ENCODE measurements around the gene CLHC1. TPM values are rescaled to one million over a fixed set of nuclear protein-coding genes. Genes with fewer than 3 reads are reported as not detected.
"Not testable (repeated sequence)": the region's sequence is repeated elsewhere in the genome, so short reads cannot be mapped to it uniquely, and the experiment has no call there.

Gene CLHC1
- total RNA-seq, 1 donor from 2014 or later = 7.3 TPM

- Mint-ChIP-seq H3K9me3 (no peaks in the 10 kb centered on the region), H3K27ac (no peak overlapping the region), H3K4me3 (no peak overlapping the region), H3K27me3 (no peaks in the 10 kb centered on the region), H3K4me1 (no peaks in the 10 kb centered on the region), H3K36me3 (ENCODE audit: low read depth) (peaks cover 34% of the 10 kb centered on the region)
- no peak for DNase-seq
- intact Hi-C loops (cut with micrococcal nuclease) = no loop called here
These were observed 13.3 kb upstream of the CLHC1 start for GRCh38 chr2:55245411-55245810.

- Mint-ChIP-seq H3K4me3 (no peak overlapping the region), H3K4me1 (peaks cover 2% of the 10 kb centered on the region), H3K27ac (no peak overlapping the region), H3K27me3 (no peaks in the 10 kb centered on the region), H3K9me3 (no peaks in the 10 kb centered on the region), H3K36me3 (ENCODE audit: low read depth) (peaks cover 36% of the 10 kb centered on the region)
- intact Hi-C loops (cut with micrococcal nuclease) = no loop called here
- no peak for DNase-seq
These were observed 10.5 kb upstream of the CLHC1 start for GRCh38 chr2:55242617-55243016.

- H3K4me1 Mint-ChIP-seq; H3K27me3 Mint-ChIP-seq; H3K4me3 Mint-ChIP-seq; DNase-seq; H3K27ac Mint-ChIP-seq; H3K9me3 Mint-ChIP-seq; intact Hi-C loops (cut with micrococcal nuclease): not testable (repeated sequence)
- H3K36me3 Mint-ChIP-seq (ENCODE audit: low read depth) = peaks cover 33% of the 10 kb centered on the region
These were observed 9.5 kb upstream of the CLHC1 start for GRCh38 chr2:55241582-55241981.

DNA sequence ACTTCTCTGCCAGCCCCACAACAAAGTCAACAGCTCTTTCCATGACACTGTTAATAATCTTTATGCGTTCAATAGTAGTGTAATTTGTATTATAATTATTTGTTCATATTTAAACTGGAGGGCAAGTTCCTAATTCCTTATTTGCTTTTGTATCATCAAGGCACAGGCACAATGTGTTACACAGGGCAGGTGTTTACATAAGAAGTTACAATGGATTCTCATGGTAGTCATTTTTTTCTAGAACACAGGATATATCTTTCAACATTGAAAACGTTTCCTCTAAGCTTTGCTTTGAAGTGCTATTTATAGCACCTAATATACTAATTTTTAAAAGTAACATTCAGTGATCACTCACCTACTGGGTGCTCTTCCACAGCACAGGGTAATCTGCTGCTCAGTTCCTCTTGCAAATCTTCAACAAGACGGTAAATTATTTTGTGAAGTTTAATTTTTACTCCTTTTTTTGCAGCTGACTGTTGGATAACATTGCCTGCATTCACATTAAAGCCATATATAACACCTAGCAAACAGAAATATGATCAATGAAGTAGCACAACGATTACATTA is 7.6 kb upstream of the CLHC1 start:
- Mint-ChIP-seq H3K36me3 (ENCODE audit: low read depth) (peaks cover 47% of the 10 kb centered on the region), H3K27me3 (no peaks in the 10 kb centered on the region)
- intact Hi-C loops (cut with micrococcal nuclease) = no loop called here

GRCh38 chr2:55236992-55237543 is 5.0 kb upstream of the CLHC1 start:
- Mint-ChIP-seq H3K36me3 (ENCODE audit: low read depth) (peaks cover 59% of the 10 kb centered on the region), H3K27me3 (no peaks in the 10 kb centered on the region), H3K4me1 (peaks cover 23% of the 10 kb centered on the region), H3K9me3 (no peaks in the 10 kb centered on the region), H3K4me3 (no peak overlapping the region), H3K27ac (no peak overlapping the region)
- DNase-seq = no peak
- intact Hi-C loops (cut with micrococcal nuclease) = no loop called here

More for the DNA sequence above, 7.6 kb upstream of the CLHC1 start:
- Mint-ChIP-seq H3K9me3 (no peaks in the 10 kb centered on the region), H3K27ac (no peak overlapping the region), H3K4me3 (no peak overlapping the region), H3K4me1 (peaks cover 11% of the 10 kb centered on the region)
- no peak for DNase-seq

DNA sequence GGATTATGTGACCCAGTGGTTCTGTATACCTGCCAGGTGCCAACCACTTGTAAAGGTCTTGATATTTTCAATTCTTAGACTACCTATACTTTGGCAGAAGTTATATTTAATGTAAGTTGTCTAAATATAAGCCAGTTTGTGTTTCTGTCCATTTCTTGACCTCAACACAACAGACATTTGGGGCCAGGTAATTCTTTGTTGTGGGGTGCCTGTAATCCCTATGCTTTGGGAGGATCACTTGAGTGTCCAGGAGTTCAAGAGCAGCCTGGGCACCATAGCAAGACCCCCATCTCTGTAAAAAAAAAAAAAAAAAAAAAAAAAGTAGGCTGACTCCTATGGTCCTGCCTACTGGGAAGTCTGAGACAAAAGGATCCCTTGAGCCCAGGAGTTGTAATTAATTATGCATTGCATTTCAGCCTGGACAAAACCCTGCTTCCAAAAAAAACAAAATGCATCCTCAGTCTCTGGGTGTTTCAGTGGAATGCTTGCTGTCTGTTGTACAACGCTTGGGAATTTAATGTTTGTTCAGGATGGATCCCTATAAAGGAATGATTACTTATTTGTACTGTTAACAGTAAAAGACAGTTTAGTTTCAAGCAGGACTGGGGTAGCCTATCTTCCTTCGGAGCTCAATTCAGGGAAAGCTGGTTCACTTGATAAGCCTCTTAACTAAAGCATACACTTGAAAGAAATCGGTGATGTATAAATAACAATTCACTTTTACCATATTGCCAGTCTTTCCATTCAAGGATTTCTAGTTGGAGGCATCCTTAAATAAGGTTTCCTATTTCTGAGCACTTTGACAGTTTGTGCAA is 3.8 kb upstream of the CLHC1 start:
- no peak overlapping the region for H3K27ac Mint-ChIP-seq
- no peaks in the 10 kb centered on the region for H3K27me3 Mint-ChIP-seq
- intact Hi-C loops (cut with micrococcal nuclease) = no loop called here
- H3K4me3 Mint-ChIP-seq = peak overlapping the region; percentile 91
- peaks cover 59% of the 10 kb centered on the region for H3K36me3 Mint-ChIP-seq (ENCODE audit: low read depth)
- no peak for DNase-seq
- no peaks in the 10 kb centered on the region for H3K9me3 Mint-ChIP-seq
- peaks cover 27% of the 10 kb centered on the region for H3K4me1 Mint-ChIP-seq

DNA sequence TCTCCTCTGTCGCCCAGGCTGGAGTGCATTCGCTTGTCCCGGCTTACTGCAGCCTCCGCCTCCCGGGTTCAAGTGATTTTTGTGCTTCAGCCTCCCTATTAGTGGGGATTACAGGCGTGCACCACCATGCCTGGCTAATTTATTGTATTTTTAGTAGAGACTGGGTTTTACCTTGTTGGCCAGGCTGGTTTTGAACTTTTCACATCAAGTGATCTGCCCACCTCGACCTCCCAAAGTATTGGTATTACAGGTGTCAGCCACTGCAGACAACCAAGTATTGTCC is 1.5 kb upstream of the CLHC1 start:
- intact Hi-C loops (cut with micrococcal nuclease) = loop anchor here (2.0 to 5.0 kb wide), 2 partner anchors 101 to 459 kb away; partner anchors contain the start of gene PNPT1
- Mint-ChIP-seq H3K36me3 (ENCODE audit: low read depth) (peaks cover 59% of the 10 kb centered on the region), H3K27ac (peak overlapping the region; percentile 95)

DNA sequence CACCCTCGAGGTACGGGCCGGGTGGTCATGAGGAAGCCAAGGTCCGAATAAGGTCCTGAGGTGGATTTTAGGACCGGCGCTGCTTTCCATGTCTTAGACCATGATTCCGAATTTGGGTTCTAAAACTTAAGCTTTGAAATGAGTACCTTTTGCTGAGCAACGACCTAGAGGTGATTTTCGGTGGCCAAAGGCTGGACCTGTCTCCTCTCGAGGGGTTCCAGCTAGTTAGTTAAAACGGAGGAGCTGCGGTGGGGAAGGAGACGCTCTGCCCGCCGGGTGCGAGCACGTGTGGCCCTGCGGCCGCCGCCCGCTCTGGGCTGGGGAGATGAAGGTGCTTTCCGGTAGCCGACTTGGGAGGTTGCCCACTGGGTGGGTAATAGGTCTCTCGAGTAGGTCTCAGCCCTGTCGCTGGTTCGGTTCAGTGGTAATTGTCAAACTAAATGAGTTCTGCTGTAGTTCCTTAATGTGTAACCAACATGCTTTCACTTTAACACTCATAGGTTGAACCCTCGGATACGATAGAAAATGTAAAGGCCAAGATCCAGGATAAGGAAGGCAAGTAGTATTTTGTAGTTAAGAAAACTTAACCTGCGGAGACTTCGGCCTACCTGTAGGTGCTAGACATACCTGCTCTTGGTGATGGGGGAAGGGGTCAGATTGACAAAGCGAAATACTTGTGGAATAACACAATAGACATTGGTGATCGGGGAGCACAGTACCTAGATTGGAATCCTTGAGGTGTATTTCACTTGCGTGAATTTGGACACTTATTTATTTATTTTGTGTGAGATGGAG is 967 bp upstream of the CLHC1 start:
- Mint-ChIP-seq H3K27me3 (no peaks in the 10 kb centered on the region), H3K9me3 (no peaks in the 10 kb centered on the region), H3K4me1 (peaks cover 45% of the 10 kb centered on the region), H3K4me3 (peak overlapping the region; percentile 91), H3K27ac (peak overlapping the region; percentile 95), H3K36me3 (ENCODE audit: low read depth) (peaks cover 57% of the 10 kb centered on the region)
- intact Hi-C loops (cut with micrococcal nuclease) = loop anchor here (1.0 to 5.0 kb wide), 10 partner anchors 10 to 510 kb away; partner anchors contain the start of genes CFAP36, EML6, MTIF2 and PNPT1
- peak; percentile 82 for DNase-seq

More for the DNA sequence above, 1.5 kb upstream of the CLHC1 start:
- no peaks in the 10 kb centered on the region for H3K9me3 Mint-ChIP-seq
- peaks cover 41% of the 10 kb centered on the region for H3K4me1 Mint-ChIP-seq
- H3K27me3 Mint-ChIP-seq = no peaks in the 10 kb centered on the region
- peak overlapping the region; percentile 91 for H3K4me3 Mint-ChIP-seq
- DNase-seq = no peak

DNA sequence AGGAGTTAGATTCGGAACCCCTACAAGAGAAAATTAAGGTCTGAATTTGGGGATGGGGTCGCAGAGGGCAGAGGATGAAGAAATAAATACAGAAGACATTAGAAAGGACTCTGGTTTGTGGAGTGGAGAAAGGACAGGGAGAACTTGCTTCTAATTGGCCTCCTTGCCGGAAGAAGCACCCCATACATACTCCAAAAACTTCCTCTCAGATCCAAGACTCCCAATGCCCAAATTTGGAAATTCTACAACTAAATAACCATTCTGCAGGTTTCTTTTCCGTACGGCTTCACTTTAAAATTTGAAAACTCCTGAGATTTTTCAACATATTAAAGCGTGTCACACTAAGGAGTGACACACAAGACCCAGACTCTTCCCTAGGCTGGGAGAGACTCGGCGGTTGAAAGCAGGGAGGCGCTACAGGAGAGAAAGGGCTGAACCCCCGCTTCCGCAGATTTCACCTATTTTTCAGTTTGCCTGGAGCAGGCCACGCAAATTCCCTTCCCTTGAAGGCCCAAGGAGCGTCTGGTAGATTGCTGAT is 478 bp downstream of the CLHC1 start:
- Mint-ChIP-seq H3K36me3 (ENCODE audit: low read depth) (peaks cover 53% of the 10 kb centered on the region), H3K4me1 (peaks cover 50% of the 10 kb centered on the region), H3K27ac (peak overlapping the region; percentile 95), H3K9me3 (peaks cover 4% of the 10 kb centered on the region), H3K4me3 (peak overlapping the region; percentile 91), H3K27me3 (no peaks in the 10 kb centered on the region)
- intact Hi-C loops (cut with micrococcal nuclease) = loop anchor here (1.0 to 5.0 kb wide), 10 partner anchors 8 to 508 kb away; partner anchors contain the start of genes CFAP36, EML6, MTIF2 and PNPT1
- DNase-seq = no peak

DNA sequence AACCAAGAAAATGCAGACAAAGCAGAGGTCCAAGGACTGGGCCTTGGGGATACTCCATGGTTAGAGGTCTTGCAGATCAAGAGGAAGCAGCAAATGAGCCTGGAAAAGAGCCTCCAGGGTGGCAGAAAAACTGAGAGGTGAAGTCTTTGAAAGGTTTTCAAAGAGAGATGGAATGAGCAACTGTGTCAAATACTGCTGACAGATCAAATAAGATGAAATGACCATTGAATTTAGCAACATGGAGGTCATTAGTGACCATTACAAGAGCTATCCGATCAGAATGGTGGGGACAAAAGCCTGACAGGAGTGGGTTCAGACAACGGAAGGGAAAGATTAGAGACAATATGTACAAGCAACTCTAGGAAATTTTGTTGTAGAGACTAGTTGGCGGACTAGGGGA is 1.5 kb downstream of the CLHC1 start:
- Mint-ChIP-seq H3K9me3 (peaks cover 4% of the 10 kb centered on the region), H3K27ac (peak overlapping the region; percentile 15), H3K36me3 (ENCODE audit: low read depth) (peaks cover 46% of the 10 kb centered on the region), H3K27me3 (no peaks in the 10 kb centered on the region), H3K4me1 (peaks cover 47% of the 10 kb centered on the region), H3K4me3 (peak overlapping the region; percentile 91)
- DNase-seq = no peak
- intact Hi-C loops (cut with micrococcal nuclease) = loop anchor here (5.0 kb wide), 1 partner anchor 98 kb away; no protein-coding TSS in a partner anchor

- peaks cover 4% of the 10 kb centered on the region for H3K9me3 Mint-ChIP-seq
- H3K27me3 Mint-ChIP-seq = no peaks in the 10 kb centered on the region
- peak overlapping the region; percentile 4 for H3K4me3 Mint-ChIP-seq
- intact Hi-C loops (cut with micrococcal nuclease) = no loop called here
- H3K36me3 Mint-ChIP-seq (ENCODE audit: low read depth) = peaks cover 35% of the 10 kb centered on the region
- H3K27ac Mint-ChIP-seq = no peak overlapping the region
- peaks cover 36% of the 10 kb centered on the region for H3K4me1 Mint-ChIP-seq
- DNase-seq = no peak
These were observed 2.9 kb downstream of the CLHC1 start for GRCh38 chr2:55229221-55229620.

DNA sequence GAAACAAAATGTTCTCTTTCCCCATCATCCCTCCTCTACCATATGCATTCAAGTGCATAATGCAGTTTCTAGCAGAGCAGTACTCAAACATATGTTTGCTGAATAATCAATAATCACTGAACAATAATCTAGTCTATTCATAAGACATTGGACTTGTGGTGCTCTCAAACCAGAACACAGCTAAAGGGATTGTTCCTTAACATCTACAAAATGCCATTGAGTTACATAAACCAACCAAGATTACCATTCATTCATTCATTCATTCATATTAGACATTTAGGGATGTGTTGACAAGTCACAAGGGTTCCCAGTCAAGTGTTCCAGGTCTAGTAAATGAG is 3.9 kb downstream of the CLHC1 start:
- Mint-ChIP-seq H3K36me3 (ENCODE audit: low read depth) (peaks cover 26% of the 10 kb centered on the region), H3K4me3 (peak overlapping the region; percentile 75), H3K4me1 (peaks cover 31% of the 10 kb centered on the region), H3K9me3 (peaks cover 4% of the 10 kb centered on the region), H3K27me3 (no peaks in the 10 kb centered on the region), H3K27ac (peak overlapping the region; percentile 55)
- no peak for DNase-seq
- intact Hi-C loops (cut with micrococcal nuclease) = no loop called here

DNA sequence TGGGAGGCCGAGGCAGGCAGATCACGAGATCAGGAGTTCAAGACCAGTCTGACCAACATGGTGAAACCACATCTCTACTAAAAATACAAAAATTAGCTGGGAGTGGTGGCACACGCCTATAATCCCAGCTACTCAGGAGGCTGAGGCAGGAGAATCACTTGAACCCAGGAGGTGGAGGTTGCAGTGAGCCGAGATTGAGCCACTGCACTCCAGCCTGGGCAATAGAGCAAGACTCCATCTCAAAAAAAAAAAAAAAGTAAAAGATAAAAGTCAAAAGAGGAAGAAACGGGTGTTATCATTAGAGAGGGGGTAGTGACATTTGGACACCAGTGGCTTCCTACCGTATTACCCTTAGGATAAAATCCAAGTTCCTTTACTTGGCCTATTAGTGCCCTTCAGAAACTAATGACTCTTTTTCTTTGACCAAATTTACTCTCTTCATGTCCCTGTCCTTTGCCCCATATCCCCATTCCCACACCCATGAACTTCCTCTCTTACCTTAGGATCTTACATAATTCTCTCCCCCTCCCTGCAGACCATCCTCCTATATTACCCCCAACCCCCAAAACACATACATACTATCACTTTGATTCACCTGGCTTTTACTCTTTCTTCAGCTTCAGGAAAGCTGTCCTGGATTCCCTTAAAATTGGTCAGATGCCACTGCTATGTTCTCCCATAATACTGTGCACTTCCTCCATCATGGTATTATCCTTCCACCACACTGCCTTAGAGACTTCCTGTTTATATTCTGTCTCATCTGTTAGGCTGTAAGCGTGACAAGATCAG is 4.5 kb downstream of the CLHC1 start:
- Mint-ChIP-seq H3K36me3 (ENCODE audit: low read depth) (peaks cover 23% of the 10 kb centered on the region), H3K4me1 (peaks cover 33% of the 10 kb centered on the region), H3K27ac (peak overlapping the region; percentile 55), H3K4me3 (peak overlapping the region; percentile 75)
- DNase-seq; intact Hi-C loops (cut with micrococcal nuclease); H3K27me3 Mint-ChIP-seq; H3K9me3 Mint-ChIP-seq: not testable (repeated sequence)
